HG03457 (cell line): ENCODE results near the gene GON7.
A peak's percentile ranks its signal among the peaks of the same experiment; 100 is the strongest.
"Not testable (repeated sequence)": the region's sequence is repeated elsewhere in the genome, so short reads cannot be mapped to it uniquely, and the experiment has no call there.

ENCODE experiments used
- ATAC-seq: cut with Tn5 transposase; IDR thresholded peaks from one replicate; pipeline ENCODE4 v1.9.1; 2021; ENCODE audit warnings: moderate number of reproducible peaks; ENCODE audit not compliant: unreplicated experiment

The GON7 gene

GRCh38 chr14:93200553-93200952 lies 6.3 kb downstream of the GON7 start:
- no peak for ATAC-seq

GRCh38 chr14:93199031-93199430 lies 7.8 kb downstream of the GON7 start:
- no peak for ATAC-seq

GRCh38 chr14:93195316-93195999 lies 11.4 kb downstream of the GON7 start:
- no peak for ATAC-seq

GRCh38 chr14:93186956-93187355 lies 19.9 kb downstream of the GON7 start:
- no peak for ATAC-seq

GRCh38 chr14:93186466-93186865 lies 20.4 kb downstream of the GON7 start:
- ATAC-seq, result no peak

- no peak for ATAC-seq
These were observed 21.5 kb downstream of the GON7 start for GRCh38 chr14:93185349-93185720.

- ATAC-seq, result peak; percentile 76
These were observed 22.2 kb downstream of the GON7 start, which contains the start of the genes LYSET and MOAP1 for GRCh38 chr14:93184391-93185348. TSS of gene LYSET (plus strand) at chr14:93185317. CDS start at chr14:93185406, 89 bp downstream. TSS of gene MOAP1 (minus strand) at chr14:93184897. CDS start at chr14:93184242, 655 bp downstream.

- ATAC-seq, result no peak
These were observed 23.1 kb downstream of the GON7 start for GRCh38 chr14:93183596-93184317.

GRCh38 chr14:93175492-93175891 lies 31.4 kb downstream of the GON7 start:
- ATAC-seq, result no peak

GRCh38 chr14:93174731-93175130 lies 32.1 kb downstream of the GON7 start:
- not testable (repeated sequence) for ATAC-seq

GRCh38 chr14:93173943-93174395 lies 32.9 kb downstream of the GON7 start:
- ATAC-seq, result no peak

GRCh38 chr14:93171376-93171775 lies 35.5 kb downstream of the GON7 start:
- ATAC-seq, result no peak

- not testable (repeated sequence) for ATAC-seq
These were observed 36.7 kb downstream of the GON7 start for GRCh38 chr14:93170141-93170540.

- ATAC-seq, result not testable (repeated sequence)
These were observed 37.2 kb downstream of the GON7 start for GRCh38 chr14:93169619-93170018.

GRCh38 chr14:93168610-93169009 lies 38.3 kb downstream of the GON7 start:
- not testable (repeated sequence) for ATAC-seq

- ATAC-seq, result not testable (repeated sequence)
These were observed 41.3 kb downstream of the GON7 start for GRCh38 chr14:93165271-93166265.

GRCh38 chr14:93163564-93163963 lies 43.3 kb downstream of the GON7 start:
- no peak for ATAC-seq

GRCh38 chr14:93161411-93161940 lies 45.4 kb downstream of the GON7 start:
- ATAC-seq, result no peak

- no peak for ATAC-seq
These were observed 46.5 kb downstream of the GON7 start for GRCh38 chr14:93160353-93160801.
